ENCODE results near the gene KLHDC4. TPM values are rescaled to one million over a fixed set of nuclear protein-coding genes. Genes with fewer than 3 reads are reported as not detected.
A peak's percentile ranks its signal among the peaks of the same experiment; 100 is the strongest.

Gene KLHDC4
- total RNA-seq, 1 experiment from 2014 or later: 76.2 TPM

DNA sequence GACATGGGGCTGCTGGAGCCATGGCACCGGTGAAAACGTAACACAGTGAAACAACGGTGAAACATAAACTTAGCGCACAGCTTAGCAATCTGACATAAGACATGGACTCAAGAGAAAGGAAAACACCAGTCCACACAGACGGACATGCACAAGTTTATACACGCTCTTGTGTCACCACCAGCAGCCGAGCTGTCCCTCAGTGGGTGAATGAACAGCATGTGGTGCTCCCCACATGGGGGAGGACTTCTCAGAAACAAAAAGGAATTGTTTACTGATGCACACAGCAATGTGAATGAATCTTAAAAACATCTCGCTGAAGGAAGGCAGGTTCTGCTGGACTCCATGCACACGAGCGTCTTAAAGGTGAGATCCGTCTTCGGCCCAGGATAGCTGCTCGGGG is 34.2 kb downstream of the KLHDC4 start:
- H3K4me2 ChIP-seq (ENCODE audit: insufficient read depth, insufficient read length, low read length): no peak overlapping the region
- no peak overlapping the region for H2BK15ac ChIP-seq (ENCODE audit: low read depth, low read length)
- H2BK12ac ChIP-seq (ENCODE audit: insufficient read length, low read depth, low read length): no peak overlapping the region
- no peaks in the 10 kb centered on the region for H3K27me3 Mint-ChIP-seq (ENCODE audit: low read depth)
- WGBS (ENCODE audit: extremely low coverage, insufficient read length, low lambda C conversion rate): no CpG with 5 or more reads among the region's 13 CpGs
- no peak overlapping the region for H3K23ac ChIP-seq (ENCODE audit: insufficient read length, low read depth, low read length)
- H3K14ac ChIP-seq (ENCODE audit: insufficient read depth, low read length): no peak overlapping the region
- no peak overlapping the region for H3K4me3 Mint-ChIP-seq
- no peak overlapping the region for H2BK5ac ChIP-seq (ENCODE audit: insufficient read length, low read length)
- H4K8ac ChIP-seq (replicated peaks; ENCODE audit: insufficient read length, low read depth, low read length): no peak overlapping the region
- peaks cover 29 to 72% (median 56%) of the 10 kb centered on the region in 3 experiments for H3K36me3 Mint-ChIP-seq (ENCODE audit: insufficient read depth in 1 of 3, low read depth in 3 of 3)
- no peaks in the 10 kb centered on the region for H4K20me1 ChIP-seq (ENCODE audit: control insufficient read depth, insufficient read depth, insufficient read length)
- peaks cover 8 to 10% of the 10 kb centered on the region in 2 experiments for H3K4me1 Mint-ChIP-seq
- TF ChIP-seq, protein P1, sequence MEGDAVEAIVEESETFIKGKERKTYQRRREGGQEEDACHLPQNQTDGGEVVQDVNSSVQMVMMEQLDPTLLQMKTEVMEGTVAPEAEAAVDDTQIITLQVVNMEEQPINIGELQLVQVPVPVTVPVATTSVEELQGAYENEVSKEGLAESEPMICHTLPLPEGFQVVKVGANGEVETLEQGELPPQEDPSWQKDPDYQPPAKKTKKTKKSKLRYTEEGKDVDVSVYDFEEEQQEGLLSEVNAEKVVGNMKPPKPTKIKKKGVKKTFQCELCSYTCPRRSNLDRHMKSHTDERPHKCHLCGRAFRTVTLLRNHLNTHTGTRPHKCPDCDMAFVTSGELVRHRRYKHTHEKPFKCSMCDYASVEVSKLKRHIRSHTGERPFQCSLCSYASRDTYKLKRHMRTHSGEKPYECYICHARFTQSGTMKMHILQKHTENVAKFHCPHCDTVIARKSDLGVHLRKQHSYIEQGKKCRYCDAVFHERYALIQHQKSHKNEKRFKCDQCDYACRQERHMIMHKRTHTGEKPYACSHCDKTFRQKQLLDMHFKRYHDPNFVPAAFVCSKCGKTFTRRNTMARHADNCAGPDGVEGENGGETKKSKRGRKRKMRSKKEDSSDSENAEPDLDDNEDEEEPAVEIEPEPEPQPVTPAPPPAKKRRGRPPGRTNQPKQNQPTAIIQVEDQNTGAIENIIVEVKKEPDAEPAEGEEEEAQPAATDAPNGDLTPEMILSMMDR (conservative IDR thresholded peaks at IDR 0.05): no peak
- no peak overlapping the region for H3K4ac ChIP-seq (ENCODE audit: low read depth, low read length)
- H3K79me1 ChIP-seq (ENCODE audit: insufficient read depth, low read depth, low read length, poor library complexity, severe bottlenecking): no peaks in the 10 kb centered on the region
- H2BK20ac ChIP-seq (ENCODE audit: low read depth, low read length, poor library complexity, severe bottlenecking): no peak overlapping the region
- H3K23me2 ChIP-seq (ENCODE audit: insufficient read length, low read depth, low read length, poor library complexity, severe bottlenecking): no peaks in the 10 kb centered on the region
- no peak overlapping the region for H3K56ac ChIP-seq (ENCODE audit: insufficient read length, low read depth, low read length)
- H3K27me3 ChIP-seq (ENCODE audit: insufficient read depth, low read length): no peaks in the 10 kb centered on the region
- no peak overlapping the region for H3K18ac ChIP-seq (ENCODE audit: insufficient read length, low read depth, low read length)
- DNase-seq: no peak
- no peak overlapping the region for H2AK5ac ChIP-seq (ENCODE audit: insufficient read length, low read length)
- H3K9me3 ChIP-seq (ENCODE audit: control insufficient read depth, low read depth, low read length): no peaks in the 10 kb centered on the region
- no peaks in the 10 kb centered on the region for H3K4me1 ChIP-seq (ENCODE audit: insufficient read depth, low read length)
- no peaks in the 10 kb centered on the region for H3K79me2 ChIP-seq (ENCODE audit: insufficient read depth, low read length)
- H2AFZ ChIP-seq (ENCODE audit: low read length): no peak overlapping the region
- H2BK120ac ChIP-seq (ENCODE audit: low read depth, low read length, poor library complexity, severe bottlenecking): no peak overlapping the region
- H4K91ac ChIP-seq (ENCODE audit: insufficient read length, low read depth, low read length): no peak overlapping the region
- H3K27ac ChIP-seq (ENCODE audit: insufficient read length, low read depth, low read length): no peak overlapping the region
- H3K9me3 Mint-ChIP-seq: no peaks in the 10 kb centered on the region
- no peak overlapping the region for H4K5ac ChIP-seq (ENCODE audit: insufficient read length, low read depth, low read length)
- peak overlapping the region in 1 of 3 experiments; percentile 62; a peak in 2 of 7 replicates for H3K27ac Mint-ChIP-seq
- no peak overlapping the region for H3T11ph ChIP-seq (ENCODE audit: low read length)
- no peak overlapping the region for H3K9ac ChIP-seq (ENCODE audit: extremely low read depth, insufficient read length, low read length)

All from H9 (cell line).